ENCODE data around the gene RAMAC.

DNA sequence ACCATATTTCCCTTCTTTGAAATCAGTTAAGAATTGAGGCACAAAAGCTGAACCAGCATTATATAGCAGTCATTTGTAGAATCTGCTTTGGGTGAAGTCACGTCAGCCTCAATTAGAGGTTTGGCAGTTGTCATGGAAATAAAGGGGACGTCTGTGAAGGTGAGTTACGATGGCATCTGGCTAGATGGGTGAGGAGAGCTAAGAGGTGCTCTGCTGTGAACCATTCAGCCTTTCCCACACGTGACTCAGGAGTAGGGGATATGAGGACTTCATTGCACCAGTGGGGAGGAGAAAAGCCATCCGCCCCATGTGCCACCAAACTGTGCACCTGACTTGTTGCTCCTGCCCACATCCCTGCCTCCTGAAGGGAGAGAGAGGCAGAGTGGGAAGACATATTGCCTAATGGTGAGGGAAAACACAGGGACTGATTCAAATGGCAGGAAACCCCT lies 28.2 kb downstream of the RAMAC start:
- TF ChIP-seq, protein P1, sequence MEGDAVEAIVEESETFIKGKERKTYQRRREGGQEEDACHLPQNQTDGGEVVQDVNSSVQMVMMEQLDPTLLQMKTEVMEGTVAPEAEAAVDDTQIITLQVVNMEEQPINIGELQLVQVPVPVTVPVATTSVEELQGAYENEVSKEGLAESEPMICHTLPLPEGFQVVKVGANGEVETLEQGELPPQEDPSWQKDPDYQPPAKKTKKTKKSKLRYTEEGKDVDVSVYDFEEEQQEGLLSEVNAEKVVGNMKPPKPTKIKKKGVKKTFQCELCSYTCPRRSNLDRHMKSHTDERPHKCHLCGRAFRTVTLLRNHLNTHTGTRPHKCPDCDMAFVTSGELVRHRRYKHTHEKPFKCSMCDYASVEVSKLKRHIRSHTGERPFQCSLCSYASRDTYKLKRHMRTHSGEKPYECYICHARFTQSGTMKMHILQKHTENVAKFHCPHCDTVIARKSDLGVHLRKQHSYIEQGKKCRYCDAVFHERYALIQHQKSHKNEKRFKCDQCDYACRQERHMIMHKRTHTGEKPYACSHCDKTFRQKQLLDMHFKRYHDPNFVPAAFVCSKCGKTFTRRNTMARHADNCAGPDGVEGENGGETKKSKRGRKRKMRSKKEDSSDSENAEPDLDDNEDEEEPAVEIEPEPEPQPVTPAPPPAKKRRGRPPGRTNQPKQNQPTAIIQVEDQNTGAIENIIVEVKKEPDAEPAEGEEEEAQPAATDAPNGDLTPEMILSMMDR (IDR thresholded peaks at IDR 0.05), result no peak
- TF ChIP-seq POLR2A (IDR thresholded peaks at IDR 0.05; ENCODE audit: low read depth) (no peak), POLR2AphosphoS5 (IDR thresholded peaks at IDR 0.05) (no peak), EP300 (IDR thresholded peaks at IDR 0.05) (no peak)
